K562 (cell line): ENCODE results near the gene HFE. TPM values are rescaled to one million over a fixed set of nuclear protein-coding genes. Genes with fewer than 3 reads are reported as not detected.
A peak's percentile ranks its signal among the peaks of the same experiment; 100 is the strongest.

Experiments
- CREM ChIP-seq: IDR thresholded peaks from 2 replicates; pipeline ENCODE4 v1.6.1; 2014; ENCODE audit warnings: antibody characterized with exemption, low read depth
- FOXM1 ChIP-seq, 2 experiments: fragments of 450-650 bp in 1 of 2; sonication (generic) in 1 of 2; formaldehyde crosslinking in 1 of 2; IDR thresholded peaks; 2 replicates each; pipeline versions ENCODE4 v1.6.1 to v1.9.0; 2017 to 2022; ENCODE audit warnings: low read depth in 2 of 2, mild to moderate bottlenecking in 2 of 2, missing genetic modification reagents in 1 of 2, moderate library complexity in 1 of 2
- KLF16 ChIP-seq: IDR thresholded peaks from 2 replicates; pipeline ENCODE4 v1.6.1; 2016; ENCODE audit warnings: antibody characterized with exemption
- NFE2 ChIP-seq: IDR thresholded peaks from 2 replicates; pipeline ENCODE4 v1.6.1; 2014; ENCODE audit warnings: antibody characterized with exemption, low read depth
- NR1H2 ChIP-seq: sonication (generic); formaldehyde crosslinking; IDR thresholded peaks from 2 replicates; pipeline ENCODE4 v1.4.0; 2020; ENCODE audit warnings: mild to moderate bottlenecking, missing genetic modification reagents
- PRDM10 ChIP-seq: fragments of 450-650 bp; IDR thresholded peaks from 2 replicates; pipeline ENCODE4 v1.6.1; 2018; ENCODE audit not compliant: partially characterized antibody
- RB1 ChIP-seq: fragments of 450-650 bp; IDR thresholded peaks from 2 replicates; pipeline ENCODE4 v1.6.1; 2017; ENCODE audit warnings: low read depth, mild to moderate bottlenecking
- TRIM25 ChIP-seq: fragments of 450-650 bp; IDR thresholded peaks from 2 replicates; pipeline ENCODE4 v1.7.0; 2016; ENCODE audit warnings: borderline replicate concordance
- ZNF134 ChIP-seq: fragments of 250-450 bp; sonication (Bioruptor Pico); conservative IDR thresholded peaks from 2 replicates; pipeline ENCODE4 v1.4.0; 2020
- ZNF830 ChIP-seq: fragments of 250-450 bp; sonication (Bioruptor Pico); IDR thresholded peaks from 2 replicates; pipeline ENCODE4 v1.5.0; 2021; ENCODE audit warnings: mild to moderate bottlenecking
- ZZZ3 ChIP-seq: fragments of 450-650 bp; IDR thresholded peaks from 2 replicates; pipeline ENCODE4 v1.6.1; 2016; ENCODE audit warnings: antibody characterized with exemption, mild to moderate bottlenecking, moderate library complexity
- polyA plus RNA-seq, 8 experiments: library from polyadenylated mRNA; depleted of rRNA in 4 of 8; stranded (reverse) in 5 of 8; unstranded in 3 of 8; fragments of >200 nt; fragmentation: Nextera tagmentation in 2 of 8; fragmentation: Illumina TruSeq in 1 of 8; extraction: Ambion mirVana in 2 of 8; extraction: Trizol in 1 of 8; gene quantifications; 2 replicates each; pipeline versions ENCODE4 v1.2.1 to v1.2.3, GENCODE V29; 2011 to 2014; ENCODE audit warnings: inconsistent platforms in 1 of 8, missing spikeins in 1 of 8
- total RNA-seq, 7 experiments: library from RNA; depleted of rRNA in 6 of 7; stranded (reverse); fragments of >200 nt in 6 of 7; fragmentation: Illumina TruSeq in 2 of 7; extraction: Trizol in 2 of 7; gene quantifications; 2 replicates each; pipeline versions ENCODE4 v1.2.1 to v1.2.3, GENCODE V29; 2011 to 2021; ENCODE audit warnings: low replicate concordance in 1 of 7
- TF ChIP-seq, protein P1 (sequence below): fragments of 450-650 bp; IDR thresholded peaks from 2 replicates; pipeline ENCODE4 v1.6.1; 2016
- TF ChIP-seq, protein P2 (sequence below): sonication (generic); formaldehyde crosslinking; IDR thresholded peaks from 2 replicates; pipeline ENCODE4 v1.8.1; 2023; ENCODE audit warnings: mild to moderate bottlenecking, missing genetic modification reagents
- TF ChIP-seq, protein P3 (sequence below): fragments of 450-650 bp; IDR thresholded peaks from 2 replicates; pipeline ENCODE4 v1.6.1; 2016; ENCODE audit warnings: low read depth, mild to moderate bottlenecking, moderate library complexity

HFE gene
- total and polyA plus RNA-seq, 9 of the 15 experiments (the other 6 are each of a cell fraction or from before 2014, with no cell fraction given): 0.14 to 1.2 (median 0.76) TPM

- TF ChIP-seq FOXM1 (IDR thresholded peaks at IDR 0.05; ENCODE audit: low read depth) (peak; percentile 9; the same call in 1 of the 2 replicates), FOXM1 (CRISPR knock-in tag; IDR thresholded peaks at IDR 0.05; ENCODE audit: low read depth) (no peak), KLF16 (peak; percentile 43; the same call in 1 of the 2 replicates), TRIM25 (no peak), ZNF134 (CRISPR knock-in tag) (no peak), RB1 (0 out of 2 replicates have a peak, but pooled peaks have one; percentile 12), PRDM10 (no peak), NFE2 (0 out of 2 replicates have a peak, but pooled peaks have one; percentile 1), ZZZ3 (no peak), ZNF830 (CRISPR knock-in tag) (no peak), NR1H2 (no peak), CREM (0 out of 2 replicates have a peak, but pooled peaks have one; percentile 18)
- TF ChIP-seq, protein P1, sequence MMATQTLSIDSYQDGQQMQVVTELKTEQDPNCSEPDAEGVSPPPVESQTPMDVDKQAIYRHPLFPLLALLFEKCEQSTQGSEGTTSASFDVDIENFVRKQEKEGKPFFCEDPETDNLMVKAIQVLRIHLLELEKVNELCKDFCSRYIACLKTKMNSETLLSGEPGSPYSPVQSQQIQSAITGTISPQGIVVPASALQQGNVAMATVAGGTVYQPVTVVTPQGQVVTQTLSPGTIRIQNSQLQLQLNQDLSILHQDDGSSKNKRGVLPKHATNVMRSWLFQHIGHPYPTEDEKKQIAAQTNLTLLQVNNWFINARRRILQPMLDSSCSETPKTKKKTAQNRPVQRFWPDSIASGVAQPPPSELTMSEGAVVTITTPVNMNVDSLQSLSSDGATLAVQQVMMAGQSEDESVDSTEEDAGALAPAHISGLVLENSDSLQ: no peak
- TF ChIP-seq, protein P2, sequence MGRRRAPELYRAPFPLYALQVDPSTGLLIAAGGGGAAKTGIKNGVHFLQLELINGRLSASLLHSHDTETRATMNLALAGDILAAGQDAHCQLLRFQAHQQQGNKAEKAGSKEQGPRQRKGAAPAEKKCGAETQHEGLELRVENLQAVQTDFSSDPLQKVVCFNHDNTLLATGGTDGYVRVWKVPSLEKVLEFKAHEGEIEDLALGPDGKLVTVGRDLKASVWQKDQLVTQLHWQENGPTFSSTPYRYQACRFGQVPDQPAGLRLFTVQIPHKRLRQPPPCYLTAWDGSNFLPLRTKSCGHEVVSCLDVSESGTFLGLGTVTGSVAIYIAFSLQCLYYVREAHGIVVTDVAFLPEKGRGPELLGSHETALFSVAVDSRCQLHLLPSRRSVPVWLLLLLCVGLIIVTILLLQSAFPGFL (CRISPR knock-in tag): no peak
- TF ChIP-seq, protein P3, sequence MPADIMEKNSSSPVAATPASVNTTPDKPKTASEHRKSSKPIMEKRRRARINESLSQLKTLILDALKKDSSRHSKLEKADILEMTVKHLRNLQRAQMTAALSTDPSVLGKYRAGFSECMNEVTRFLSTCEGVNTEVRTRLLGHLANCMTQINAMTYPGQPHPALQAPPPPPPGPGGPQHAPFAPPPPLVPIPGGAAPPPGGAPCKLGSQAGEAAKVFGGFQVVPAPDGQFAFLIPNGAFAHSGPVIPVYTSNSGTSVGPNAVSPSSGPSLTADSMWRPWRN: 0 out of 2 replicates have a peak, but pooled peaks have one; percentile 14
These were observed 10.1 kb downstream of the HFE start (continued) for GRCh38 chr6:26097268-26097875.
